SK-N-SH treated with all-trans-retinoic acid at 6 μM for 48 hours (cell line): Measurements from ENCODE around the gene CEP120.

Experiments
- ATAC-seq: fragments of 200-7000 bp; cut with Tn5 transposase; 3 replicates; pipeline ENCODE4 v1.9.1; 2020; ENCODE audit warnings: mild to moderate bottlenecking, moderate library complexity
- ARNTL ChIP-seq: fragments of 450-650 bp; formaldehyde crosslinking; IDR thresholded peaks from 2 replicates; pipeline ENCODE4 v1.5.0; 2020; ENCODE audit warnings: low read depth, mild to moderate bottlenecking, moderate library complexity, borderline replicate concordance
- BACH2 ChIP-seq: fragments of 250-450 bp; sonication (Bioruptor Pico); IDR thresholded peaks from 2 replicates; pipeline ENCODE4 v1.9.0; 2021; ENCODE audit warnings: mild to moderate bottlenecking, borderline replicate concordance
- CREB5 ChIP-seq: fragments of 250-450 bp; sonication (Bioruptor Pico); IDR thresholded peaks from 2 replicates; pipeline ENCODE4 v1.5.1; 2020; ENCODE audit warnings: low read depth, mild to moderate bottlenecking, moderate library complexity
- CSDC2 ChIP-seq: fragments of 250-450 bp; sonication (Bioruptor Pico); IDR thresholded peaks from 2 replicates; pipeline ENCODE4 v1.5.0; 2020; ENCODE audit warnings: mild to moderate bottlenecking, moderate library complexity
- CSRNP3 ChIP-seq: fragments of 250-450 bp; sonication (Bioruptor Pico); IDR thresholded peaks from 2 replicates; pipeline ENCODE4 v1.5.1; 2021; ENCODE audit warnings: mild to moderate bottlenecking, moderate library complexity
- ISL1 ChIP-seq: fragments of 250-450 bp; sonication (Bioruptor Pico); IDR thresholded peaks from 2 replicates; pipeline ENCODE4 v2.1.2; 2022; ENCODE audit warnings: mild to moderate bottlenecking, moderate library complexity
- OSR1 ChIP-seq: fragments of 250-450 bp; sonication (Bioruptor Pico); IDR thresholded peaks from 2 replicates; pipeline ENCODE4 v1.8.0; 2022; ENCODE audit warnings: moderate library complexity, mild to moderate bottlenecking, inconsistent platforms
- POU6F1 ChIP-seq: fragments of 250-450 bp; sonication (Bioruptor Pico); IDR thresholded peaks from 2 replicates; pipeline ENCODE4 v1.8.0; 2021; ENCODE audit warnings: low read depth, mild to moderate bottlenecking, moderate library complexity, borderline replicate concordance
- PPARA ChIP-seq: fragments of 250-450 bp; sonication (Bioruptor Pico); IDR thresholded peaks from 2 replicates; pipeline ENCODE4 v1.5.0; 2020; ENCODE audit warnings: mild to moderate bottlenecking, borderline replicate concordance
- RARB ChIP-seq: fragments of 250-450 bp; sonication (Bioruptor Pico); IDR thresholded peaks from 2 replicates; pipeline ENCODE4 v1.8.0; 2021; ENCODE audit warnings: mild to moderate bottlenecking, moderate library complexity
- SNAI2 ChIP-seq: fragments of 250-450 bp; sonication (Bioruptor Pico); IDR thresholded peaks from 2 replicates; pipeline ENCODE4 v1.5.0; 2020; ENCODE audit warnings: mild to moderate bottlenecking, moderate library complexity
- TCF4 ChIP-seq: fragments of 250-450 bp; sonication (Bioruptor Pico); IDR thresholded peaks from 2 replicates; pipeline ENCODE4 v1.8.0; 2021; ENCODE audit warnings: mild to moderate bottlenecking, moderate library complexity, borderline replicate concordance
- TOX ChIP-seq: fragments of 250-450 bp; sonication (Bioruptor Pico); IDR thresholded peaks from 2 replicates; pipeline ENCODE4 v1.8.0; 2021; ENCODE audit warnings: mild to moderate bottlenecking, moderate library complexity, borderline replicate concordance
- TSHZ2 ChIP-seq: fragments of 250-450 bp; sonication (Bioruptor Pico); IDR thresholded peaks from 2 replicates; pipeline ENCODE4 v1.5.0; 2020; ENCODE audit warnings: mild to moderate bottlenecking, moderate library complexity
- ZC3H10 ChIP-seq: fragments of 250-450 bp; sonication (Bioruptor Pico); IDR thresholded peaks from 2 replicates; pipeline ENCODE4 v1.5.1; 2021; ENCODE audit warnings: mild to moderate bottlenecking, moderate library complexity
- ZFP3 ChIP-seq: fragments of 250-450 bp; sonication (Bioruptor Pico); IDR thresholded peaks from 2 replicates; pipeline ENCODE4 v1.5.0; 2020; ENCODE audit warnings: mild to moderate bottlenecking, moderate library complexity
- ZFP30 ChIP-seq: fragments of 450-650 bp; formaldehyde crosslinking; IDR thresholded peaks from 2 replicates; pipeline ENCODE4 v1.5.0; 2022; ENCODE audit warnings: mild to moderate bottlenecking, moderate library complexity
- ZNF565 ChIP-seq: fragments of 450-650 bp; formaldehyde crosslinking; conservative IDR thresholded peaks from 2 replicates; pipeline ENCODE4 v1.5.0; 2020; ENCODE audit warnings: low read depth, mild to moderate bottlenecking, moderate library complexity
- ZNF70 ChIP-seq: fragments of 450-650 bp; formaldehyde crosslinking; IDR thresholded peaks from 2 replicates; pipeline ENCODE4 v1.5.0; 2020; ENCODE audit warnings: mild to moderate bottlenecking, moderate library complexity

CEP120 gene

GRCh38 chr5:123304777-123305316, 118.4 kb downstream of the CEP120 start:
- TF ChIP-seq ZFP3 (CRISPR knock-in tag), result no peak
- no peak for TF ChIP-seq OSR1 (CRISPR knock-in tag)
- no peak for TF ChIP-seq TOX (CRISPR knock-in tag)
- TF ChIP-seq ARNTL (CRISPR knock-in tag), result no peak
- TF ChIP-seq CSDC2 (CRISPR knock-in tag), result no peak
- TF ChIP-seq ZNF70 (CRISPR knock-in tag), result no peak
- no peak for TF ChIP-seq ZNF565 (CRISPR knock-in tag)
- no peak for TF ChIP-seq TCF4 (CRISPR knock-in tag)
- no peak for TF ChIP-seq ISL1 (CRISPR knock-in tag)
- TF ChIP-seq RARB (CRISPR knock-in tag), result no peak
- no peak for TF ChIP-seq TSHZ2 (CRISPR knock-in tag)
- TF ChIP-seq, all 23 proteins: peak for 0
- no peak for ATAC-seq

GRCh38 chr5:123303802-123304201, 119.4 kb downstream of the CEP120 start:
- TF ChIP-seq ISL1 (CRISPR knock-in tag) (no peak), CREB5 (CRISPR knock-in tag) (no peak), TCF4 (CRISPR knock-in tag) (no peak), PPARA (no peak), ZNF565 (CRISPR knock-in tag) (no peak), OSR1 (CRISPR knock-in tag) (no peak), ZC3H10 (CRISPR knock-in tag) (no peak), SNAI2 (CRISPR knock-in tag) (no peak), ZNF70 (CRISPR knock-in tag) (no peak)
- TF ChIP-seq, all 23 proteins: peak for 0
- no peak for ATAC-seq

- no peak for TF ChIP-seq PPARA
- TF ChIP-seq, all 23 proteins: peak for 0
- ATAC-seq, result no peak
Observed at GRCh38 chr5:123300266-123300665, 122.9 kb downstream of the CEP120 start.

GRCh38 chr5:123299136-123299535, 124.1 kb downstream of the CEP120 start:
- ATAC-seq, result no peak
- no peak for TF ChIP-seq OSR1 (CRISPR knock-in tag)
- TF ChIP-seq CSRNP3, result no peak
- TF ChIP-seq RARB (CRISPR knock-in tag), result no peak
- TF ChIP-seq BACH2, result no peak
- no peak for TF ChIP-seq CSDC2 (CRISPR knock-in tag)
- no peak for TF ChIP-seq POU6F1 (CRISPR knock-in tag)

GRCh38 chr5:123298335-123299030, 124.7 kb downstream of the CEP120 start:
- TF ChIP-seq ZNF565 (CRISPR knock-in tag) (no peak), TCF4 (CRISPR knock-in tag) (no peak), TSHZ2 (CRISPR knock-in tag) (no peak), PPARA (no peak), POU6F1 (CRISPR knock-in tag) (no peak), ZFP30 (CRISPR knock-in tag) (no peak)
- no peak for ATAC-seq
